Bone marrow (tissue), 2 donors: ENCODE data around the gene BANF2.
"Not testable (repeated sequence)": the region's sequence is repeated elsewhere in the genome, so short reads cannot be mapped to it uniquely, and the experiment has no call there.

Source experiments
- DNase-seq, 2 donors: peaks; one replicate each; lab custom pipeline; 2025; lab: John Stamatoyannopoulos, UW

The BANF2 gene

GRCh38 chr20:17766226-17766625 is 66.5 kb downstream of the BANF2 start:
- no peak for DNase-seq

GRCh38 chr20:17767624-17768023 is 67.9 kb downstream of the BANF2 start:
- no peak for DNase-seq

- DNase-seq = no peak
These were observed 68.5 kb downstream of the BANF2 start for GRCh38 chr20:17768271-17768670.

GRCh38 chr20:17769716-17770115 is 70.0 kb downstream of the BANF2 start:
- not testable (repeated sequence) for DNase-seq

GRCh38 chr20:17771206-17772004 is 71.6 kb downstream of the BANF2 start:
- no peak for DNase-seq

- DNase-seq = no peak
These were observed 72.2 kb downstream of the BANF2 start for GRCh38 chr20:17772005-17772343.

GRCh38 chr20:17773619-17774018 is 73.9 kb downstream of the BANF2 start:
- DNase-seq = no peak

- DNase-seq = no peak
These were observed 75.8 kb downstream of the BANF2 start for GRCh38 chr20:17775600-17775999.

GRCh38 chr20:17776551-17776950 is 76.8 kb downstream of the BANF2 start:
- DNase-seq = no peak

GRCh38 chr20:17779011-17779410 is 79.2 kb downstream of the BANF2 start:
- not testable (repeated sequence) for DNase-seq

- DNase-seq = no peak
These were observed 83.0 kb downstream of the BANF2 start for GRCh38 chr20:17782768-17783167.

- no peak for DNase-seq
These were observed 83.9 kb downstream of the BANF2 start for GRCh38 chr20:17783671-17784070.

- DNase-seq = no peak
These were observed 85.2 kb downstream of the BANF2 start for GRCh38 chr20:17785007-17785406.
